Stimulated activated CD8-positive, alpha-beta memory T cell treated with anti-CD3 and anti-CD28 coated beads, Interleukin-7, amount 100 ng/mL, for 24 hours (primary cell): ENCODE data around the gene SCAPER.
A peak's percentile ranks its signal among the peaks of the same experiment; 100 is the strongest.
"Not testable (repeated sequence)": the region's sequence is repeated elsewhere in the genome, so short reads cannot be mapped to it uniquely, and the experiment has no call there.

ENCODE experiments used
- DNase-seq: peaks from one replicate; pipeline ENCODE4 v3.0.0-alpha.2; 2020; ENCODE audit warnings: low read depth

The SCAPER gene

DNA sequence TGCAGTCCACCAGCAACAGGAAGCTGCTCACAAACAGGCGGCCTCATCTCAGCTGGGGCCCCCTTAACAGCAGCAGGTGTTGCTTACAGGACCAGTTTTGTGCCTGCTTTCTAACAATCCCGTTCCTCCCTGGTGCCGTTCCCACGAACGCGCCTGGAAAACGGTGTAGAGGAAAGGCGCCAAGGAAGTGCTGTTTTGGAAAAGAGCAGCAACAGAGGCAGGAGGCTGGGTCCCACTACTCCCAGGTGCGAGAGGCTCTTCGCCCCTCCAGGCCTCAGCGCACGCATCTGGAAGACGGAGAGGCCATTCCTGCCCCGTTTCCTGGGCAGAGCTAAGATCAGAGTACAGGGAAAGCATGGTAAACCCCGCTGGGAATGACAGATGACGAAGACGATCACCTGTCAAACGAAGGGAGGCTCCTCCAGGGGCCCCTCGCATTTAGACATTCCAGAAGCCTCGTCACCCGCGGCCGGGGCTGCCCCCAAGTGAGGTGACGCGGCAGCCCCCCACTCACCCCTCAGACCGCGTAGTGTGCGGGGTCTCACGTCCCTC, 603 bp downstream of the SCAPER start:
- DNase-seq = peak; percentile 2

DNA sequence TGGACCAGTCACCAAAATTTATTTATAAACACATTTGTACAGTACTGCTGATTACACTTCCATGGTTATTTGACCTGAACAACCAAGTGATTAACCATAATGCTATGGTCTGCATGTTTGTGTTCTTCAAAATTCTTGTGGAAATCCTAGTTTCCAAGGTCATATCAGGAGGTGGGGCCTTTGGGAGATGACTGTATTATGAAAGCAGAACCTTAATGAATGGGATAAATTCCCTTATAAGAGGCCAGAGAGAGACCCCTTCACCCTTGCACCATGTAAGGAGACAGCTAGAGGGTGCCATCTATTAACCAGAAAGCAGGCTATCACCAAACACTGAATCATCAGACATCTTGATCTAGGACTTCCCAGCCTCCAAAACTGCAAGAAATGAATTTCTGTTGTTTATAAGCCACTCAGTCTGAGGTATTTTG, 1.9 kb downstream of the SCAPER start:
- no peak for DNase-seq

- no peak for DNase-seq
These were observed 3.2 kb downstream of the SCAPER start for GRCh38 chr15:76901965-76902364.

GRCh38 chr15:76899931-76900310, 5.2 kb downstream of the SCAPER start:
- DNase-seq = not testable (repeated sequence)

DNA sequence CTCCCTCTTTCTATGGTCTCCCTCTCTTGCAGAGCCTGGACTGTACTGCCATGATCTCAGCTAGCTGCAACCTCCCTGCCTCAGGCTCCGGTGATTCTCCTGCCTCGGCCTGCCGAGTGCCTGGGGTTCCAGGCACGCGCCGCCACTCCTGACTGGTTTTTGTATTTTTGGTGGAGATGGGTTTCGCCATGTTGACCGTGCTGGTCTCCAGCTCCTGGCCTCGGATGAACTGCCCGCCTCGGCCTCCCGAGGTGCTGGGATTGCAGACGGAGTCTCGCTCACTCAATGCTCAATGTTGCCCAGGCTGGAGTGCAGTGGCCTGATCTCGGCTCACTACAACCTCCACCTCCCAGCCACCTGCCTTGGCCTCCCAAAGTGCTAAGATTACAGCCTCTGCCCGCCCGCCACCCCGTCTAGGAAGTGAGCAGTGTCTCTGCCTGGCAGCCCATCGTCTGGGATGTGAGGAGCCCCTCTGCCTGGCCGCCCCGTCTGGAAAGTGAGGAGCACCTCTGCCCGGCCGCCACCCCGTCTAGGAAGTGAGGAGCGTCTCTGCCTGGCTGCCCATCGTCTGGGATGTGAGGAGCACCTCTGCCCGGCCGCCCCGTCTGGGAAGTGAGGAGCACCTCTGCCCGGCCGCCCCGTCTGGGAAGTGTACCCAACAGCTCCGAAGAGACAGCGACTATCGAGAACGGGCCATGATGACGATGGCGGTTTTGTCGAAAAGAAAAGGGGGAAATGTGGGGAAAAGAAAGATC, 5.8 kb downstream of the SCAPER start:
- DNase-seq = not testable (repeated sequence)

GRCh38 chr15:76898102-76898501, 7.0 kb downstream of the SCAPER start:
- no peak for DNase-seq

DNA sequence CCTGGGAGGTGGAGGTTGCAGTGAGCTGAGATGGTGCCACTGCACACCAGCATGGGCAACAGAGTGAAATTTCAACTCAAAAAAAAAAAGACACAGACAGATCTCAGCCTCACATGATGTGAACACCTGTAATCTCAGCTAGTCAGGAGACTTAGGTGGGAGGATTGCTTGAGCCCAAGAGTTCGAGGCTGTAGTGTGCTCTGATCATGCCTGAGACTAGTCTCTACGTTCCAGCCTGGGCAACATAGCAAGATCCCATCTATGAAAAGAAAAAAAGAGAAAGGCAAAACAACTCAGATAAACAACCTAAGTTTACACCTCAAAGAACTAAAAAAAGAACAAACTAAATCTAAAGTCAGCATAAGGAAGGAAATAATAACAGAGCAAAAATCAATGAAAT, 11.0 kb downstream of the SCAPER start:
- DNase-seq = no peak

GRCh38 chr15:76892836-76893235, 12.3 kb downstream of the SCAPER start:
- not testable (repeated sequence) for DNase-seq

DNA sequence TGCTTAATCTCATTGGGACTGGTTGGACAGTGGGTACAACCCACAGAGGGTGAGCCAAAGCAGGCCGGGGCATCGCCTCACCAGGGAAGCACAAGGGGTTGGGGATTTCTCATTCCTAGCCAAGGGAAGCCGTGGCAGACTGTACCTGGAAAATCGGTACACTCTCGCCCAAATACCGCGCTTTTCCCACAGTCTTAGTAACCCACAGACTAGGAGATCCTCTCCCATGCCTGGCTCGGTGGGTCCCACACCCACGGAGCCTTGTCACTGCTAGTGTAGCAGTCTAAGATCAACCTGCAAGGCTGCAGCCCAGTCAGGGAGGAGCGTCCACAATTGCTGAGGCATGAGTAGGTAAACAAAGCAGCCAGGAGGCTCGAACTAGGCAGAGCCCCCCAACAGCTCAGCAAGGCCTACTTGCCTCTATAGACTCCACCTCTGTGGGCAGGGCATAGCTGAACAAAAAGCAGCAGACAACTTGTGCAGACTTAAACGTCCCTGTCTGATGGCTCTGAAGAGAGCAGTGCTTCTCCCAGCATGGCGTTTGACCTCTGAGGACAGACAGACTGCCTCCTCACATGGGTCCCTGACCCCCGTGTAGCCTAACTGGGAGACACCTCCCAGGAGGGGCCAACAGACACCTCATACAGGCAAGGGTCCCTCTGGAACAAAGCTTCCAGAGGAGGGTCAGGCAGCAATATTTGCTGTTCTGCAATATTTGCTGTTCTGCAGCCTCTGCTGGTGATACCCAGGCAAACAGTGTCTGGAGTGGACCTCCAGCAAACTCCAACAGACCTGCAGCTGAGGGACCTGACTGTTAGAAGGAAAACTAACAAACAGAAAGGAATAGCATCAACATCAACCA, 17.6 kb downstream of the SCAPER start:
- not testable (repeated sequence) for DNase-seq

GRCh38 chr15:76885212-76885611, 19.9 kb downstream of the SCAPER start:
- DNase-seq = no peak

DNA sequence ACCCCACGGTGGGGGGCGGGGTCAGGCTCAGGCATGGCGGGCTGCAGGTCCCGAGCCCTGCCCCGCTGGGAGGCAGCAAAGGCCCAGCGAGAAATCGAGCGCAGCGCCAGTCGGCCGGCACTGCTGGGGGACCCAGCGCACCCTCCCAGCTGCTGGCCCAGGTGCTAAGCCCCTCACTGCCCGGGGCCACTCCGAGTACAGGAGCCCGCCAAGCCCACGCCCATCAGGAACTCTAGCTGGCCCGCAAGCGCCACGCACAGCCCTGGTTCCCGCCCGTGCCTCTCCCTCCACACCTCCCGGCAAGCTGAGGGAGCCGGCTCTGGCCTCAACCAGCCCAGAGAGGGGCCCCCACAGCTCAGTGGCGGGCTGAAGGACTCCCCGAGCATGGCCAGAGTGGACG, 29.2 kb downstream of the SCAPER start:
- no peak for DNase-seq

GRCh38 chr15:76873066-76873465, 32.1 kb downstream of the SCAPER start:
- DNase-seq = not testable (repeated sequence)

- no peak for DNase-seq
These were observed 33.2 kb downstream of the SCAPER start for GRCh38 chr15:76871930-76872329.

- DNase-seq = no peak
These were observed 36.4 kb downstream of the SCAPER start for GRCh38 chr15:76868740-76869139.

DNA sequence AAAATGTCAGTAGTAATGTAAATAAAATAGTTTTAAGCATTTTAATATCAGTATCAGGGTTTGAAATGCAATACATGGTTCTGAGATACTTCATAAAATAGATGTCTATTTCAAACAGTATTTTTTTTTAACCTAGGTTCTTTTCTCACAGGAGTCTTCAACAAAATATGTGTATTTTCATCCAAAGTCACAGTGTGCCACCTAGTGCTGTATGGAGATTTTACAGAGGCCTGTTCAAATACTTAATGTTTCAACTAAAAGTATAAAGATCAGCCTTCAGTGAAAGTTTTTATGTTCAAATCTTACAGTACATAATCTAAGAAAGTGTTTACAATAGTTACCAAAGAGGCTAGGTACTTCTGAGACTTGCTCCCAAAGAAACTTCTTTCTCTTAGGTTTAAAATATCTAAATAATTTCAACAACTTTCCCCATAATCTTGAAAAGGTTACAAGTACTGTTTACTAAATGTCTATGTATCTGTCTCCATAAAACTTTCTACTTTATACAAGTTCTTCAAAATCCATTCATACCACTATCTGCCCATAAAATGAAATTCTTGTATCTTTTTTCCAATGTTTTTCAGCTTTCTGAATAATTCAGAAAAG, 38.3 kb downstream of the SCAPER start:
- DNase-seq = no peak

DNA sequence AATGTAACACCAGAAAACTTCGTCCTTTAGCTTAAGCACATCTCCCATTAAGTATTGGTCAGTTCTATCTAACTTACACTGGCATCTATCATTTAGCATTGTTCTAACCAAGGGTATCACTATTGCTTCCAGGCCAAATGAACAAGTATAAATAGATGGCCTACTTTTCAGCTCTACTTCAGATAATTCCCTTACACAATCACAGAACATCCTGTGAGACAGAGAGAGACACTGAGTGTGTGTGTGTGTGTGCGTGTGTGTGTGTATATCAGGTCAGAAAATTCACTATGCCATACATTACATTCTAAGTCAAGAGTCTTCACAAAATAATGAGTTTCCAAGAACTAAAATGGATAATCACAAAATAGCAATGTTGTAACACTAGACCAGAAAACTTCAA, 39.1 kb downstream of the SCAPER start:
- DNase-seq = no peak

DNA sequence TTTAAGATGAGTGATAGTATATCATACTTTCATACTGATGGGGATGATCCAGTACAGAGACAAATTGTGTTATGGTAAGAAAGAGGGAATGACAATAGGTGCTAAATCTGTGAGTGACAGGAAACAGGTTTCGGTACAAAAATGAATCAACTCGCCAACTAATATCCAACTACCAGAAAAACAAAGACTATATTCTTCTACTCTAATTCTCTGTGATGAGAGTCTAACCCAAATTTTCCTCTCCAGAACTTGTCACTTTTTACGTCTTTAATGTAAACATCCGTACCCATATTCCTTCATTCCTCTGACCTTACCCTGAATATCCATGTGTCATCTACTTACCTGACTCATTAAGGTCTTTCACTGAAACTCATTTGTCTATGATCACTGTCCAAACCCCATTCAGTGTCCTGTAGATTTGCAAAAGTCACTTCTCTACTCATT, 39.6 kb downstream of the SCAPER start:
- DNase-seq = no peak

DNA sequence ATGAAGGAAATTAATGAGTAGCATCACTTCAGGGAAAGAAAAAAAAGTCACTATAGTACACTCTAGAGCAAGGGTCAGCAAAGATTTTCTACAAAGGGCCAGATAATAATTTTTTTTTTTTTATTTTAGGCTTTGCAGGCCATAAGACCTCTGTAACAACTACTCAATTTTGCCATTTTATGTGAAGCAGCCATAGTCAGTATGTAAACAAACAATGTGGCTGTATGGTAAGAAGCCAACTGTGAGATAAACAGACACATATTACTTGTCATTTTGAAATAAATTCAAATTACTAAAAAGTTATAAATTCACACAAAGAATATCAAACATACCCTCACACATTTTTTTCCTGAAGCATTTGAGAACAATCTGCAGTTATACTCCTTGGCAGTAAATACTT, 40.6 kb downstream of the SCAPER start:
- DNase-seq = no peak

DNA sequence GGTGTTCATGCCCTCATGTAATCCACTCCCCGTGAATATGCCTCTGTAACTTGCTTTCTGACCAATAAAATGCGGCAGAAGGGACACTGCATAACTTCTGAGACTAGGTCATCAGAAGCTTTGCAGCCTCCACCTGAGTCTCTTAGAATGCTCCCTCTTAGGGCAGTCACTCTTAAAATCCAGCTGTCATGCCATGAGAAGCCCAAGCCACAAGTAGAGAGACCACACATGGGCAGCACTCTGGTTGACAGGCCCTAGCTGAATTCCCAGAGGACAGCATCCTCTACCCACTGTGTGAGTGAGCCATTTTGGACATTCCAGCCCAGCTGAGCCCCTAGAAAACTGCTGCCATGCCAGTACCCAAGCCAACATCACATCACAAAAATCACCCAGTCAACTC, 41.4 kb downstream of the SCAPER start:
- no peak for DNase-seq

DNA sequence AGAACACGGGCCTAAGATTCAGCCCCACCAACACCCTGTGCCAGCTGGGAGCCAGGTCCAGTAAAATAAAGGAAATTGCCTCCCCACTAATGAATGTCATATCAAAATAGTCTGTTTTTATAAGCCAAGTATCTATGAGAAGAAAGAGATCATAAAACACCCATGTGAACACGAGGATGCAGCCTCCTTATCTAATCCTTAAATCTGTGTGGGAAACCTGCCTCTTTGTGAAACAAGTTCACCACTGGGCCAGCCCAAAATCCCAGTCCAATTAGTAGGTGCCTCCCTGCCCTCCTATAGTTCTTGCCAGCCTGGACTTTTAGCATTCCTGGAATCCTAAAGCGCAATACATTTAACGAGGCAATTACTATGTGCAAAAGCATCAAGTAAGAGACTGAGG, 42.0 kb downstream of the SCAPER start:
- no peak for DNase-seq

GRCh38 chr15:76861815-76862397, 43.2 kb downstream of the SCAPER start:
- DNase-seq = no peak

DNA sequence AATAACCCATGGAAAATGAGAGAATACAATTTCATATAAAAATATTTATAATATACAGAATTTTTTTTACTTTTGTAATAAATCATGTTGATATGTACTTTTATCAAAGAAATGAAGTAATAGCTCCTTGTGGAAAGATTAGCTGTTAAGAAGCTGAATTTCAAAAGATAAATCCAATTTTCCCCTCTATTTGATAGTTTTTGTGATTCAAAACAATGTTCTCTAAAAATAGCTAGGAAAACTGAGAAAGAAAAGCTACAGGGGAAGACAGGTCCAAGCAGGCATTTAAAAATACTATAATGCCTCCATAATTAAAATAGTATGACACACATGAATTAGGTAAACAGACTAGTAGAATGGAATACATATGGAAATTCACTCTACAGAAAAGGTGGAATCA, 44.9 kb downstream of the SCAPER start:
- no peak for DNase-seq
